C4-2B (cell line): Measurements from ENCODE around the gene CMPK1.
"Not testable (repeated sequence)": the region's sequence is repeated elsewhere in the genome, so short reads cannot be mapped to it uniquely, and the experiment has no call there.

Source experiments
- H3K27ac ChIP-seq: fragments of 450-650 bp; 2 replicates; pipeline ENCODE4 v1.5.1; 2017
- ZFX ChIP-seq: fragments of 450-650 bp; IDR thresholded peaks from 2 replicates; pipeline ENCODE4 v1.6.1; 2017
- TF ChIP-seq, protein P1 (sequence below): fragments of 450-650 bp; conservative IDR thresholded peaks from 2 replicates; pipeline ENCODE4 v1.5.1; 2017; ENCODE audit warnings: mild to moderate bottlenecking

The CMPK1 gene, protein sequence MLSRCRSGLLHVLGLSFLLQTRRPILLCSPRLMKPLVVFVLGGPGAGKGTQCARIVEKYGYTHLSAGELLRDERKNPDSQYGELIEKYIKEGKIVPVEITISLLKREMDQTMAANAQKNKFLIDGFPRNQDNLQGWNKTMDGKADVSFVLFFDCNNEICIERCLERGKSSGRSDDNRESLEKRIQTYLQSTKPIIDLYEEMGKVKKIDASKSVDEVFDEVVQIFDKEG

DNA sequence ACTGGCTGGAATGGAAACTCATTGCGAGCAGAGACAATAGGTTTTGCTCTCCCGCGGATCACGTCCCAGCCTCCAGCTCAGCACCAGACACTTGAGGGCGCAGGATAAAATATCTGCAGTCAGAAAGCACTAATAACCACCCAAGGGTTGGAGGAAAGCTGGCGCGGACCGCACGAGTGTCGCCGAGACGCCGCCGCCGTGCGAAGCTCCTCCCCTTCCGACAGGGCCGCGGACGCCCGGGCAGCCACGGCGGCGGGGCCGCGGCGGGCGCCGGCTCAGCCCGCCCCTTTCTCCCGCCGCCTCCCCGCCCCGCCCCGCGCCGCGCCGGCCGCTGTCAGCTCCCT is at the start of gene CMPK1:
Gene CMPK1, plus strand, starts transcription at position 213 of the 344 bp plus-strand sequence. CDS start 156 bp downstream, outside the sequence.
- TF ChIP-seq, protein P1, sequence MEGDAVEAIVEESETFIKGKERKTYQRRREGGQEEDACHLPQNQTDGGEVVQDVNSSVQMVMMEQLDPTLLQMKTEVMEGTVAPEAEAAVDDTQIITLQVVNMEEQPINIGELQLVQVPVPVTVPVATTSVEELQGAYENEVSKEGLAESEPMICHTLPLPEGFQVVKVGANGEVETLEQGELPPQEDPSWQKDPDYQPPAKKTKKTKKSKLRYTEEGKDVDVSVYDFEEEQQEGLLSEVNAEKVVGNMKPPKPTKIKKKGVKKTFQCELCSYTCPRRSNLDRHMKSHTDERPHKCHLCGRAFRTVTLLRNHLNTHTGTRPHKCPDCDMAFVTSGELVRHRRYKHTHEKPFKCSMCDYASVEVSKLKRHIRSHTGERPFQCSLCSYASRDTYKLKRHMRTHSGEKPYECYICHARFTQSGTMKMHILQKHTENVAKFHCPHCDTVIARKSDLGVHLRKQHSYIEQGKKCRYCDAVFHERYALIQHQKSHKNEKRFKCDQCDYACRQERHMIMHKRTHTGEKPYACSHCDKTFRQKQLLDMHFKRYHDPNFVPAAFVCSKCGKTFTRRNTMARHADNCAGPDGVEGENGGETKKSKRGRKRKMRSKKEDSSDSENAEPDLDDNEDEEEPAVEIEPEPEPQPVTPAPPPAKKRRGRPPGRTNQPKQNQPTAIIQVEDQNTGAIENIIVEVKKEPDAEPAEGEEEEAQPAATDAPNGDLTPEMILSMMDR = peak; percentile 18
- TF ChIP-seq ZFX = no peak
- H3K27ac ChIP-seq = peak within 1 kb of the TSS; percentile 94

DNA sequence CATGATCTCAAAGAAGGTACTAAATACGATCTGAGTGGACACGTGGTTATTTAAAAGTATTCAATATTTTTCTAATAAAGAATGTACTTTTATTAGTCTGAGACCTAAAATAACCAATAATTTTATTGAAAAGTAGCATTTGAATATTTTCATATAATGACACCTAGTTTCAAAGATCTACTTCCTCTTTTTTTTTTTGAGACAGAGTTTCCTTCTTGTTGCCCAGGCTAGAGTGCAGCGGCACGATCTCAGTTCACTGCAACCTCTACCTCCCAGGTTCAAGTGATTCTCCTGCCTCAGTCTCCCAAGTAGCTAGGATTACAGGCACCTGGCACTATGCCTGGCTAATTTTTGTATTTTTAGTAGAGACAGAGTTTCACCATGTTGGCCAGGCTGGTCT is 45.5 kb upstream of the CMPK1 start:
- not testable (repeated sequence) for H3K27ac ChIP-seq

DNA sequence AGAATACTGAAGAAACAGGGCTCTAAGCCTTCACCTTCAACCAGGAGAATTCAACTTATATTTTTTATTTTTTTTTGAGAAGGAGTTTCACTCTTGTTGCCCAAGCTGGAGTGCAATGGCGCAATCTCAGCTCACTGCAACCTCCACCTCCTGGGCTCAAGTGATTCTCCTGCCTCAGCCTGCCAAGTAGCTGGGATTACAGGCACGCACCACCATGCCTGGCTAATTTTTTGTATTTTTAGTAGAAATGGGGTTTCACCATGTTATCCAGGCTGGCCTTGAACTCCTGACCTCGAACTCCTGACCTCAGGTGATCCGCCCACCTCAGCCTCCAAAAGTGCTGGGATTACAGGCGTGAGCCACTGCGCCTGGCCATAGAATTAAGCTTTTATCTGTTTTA is 38.7 kb upstream of the CMPK1 start:
- not testable (repeated sequence) for H3K27ac ChIP-seq

DNA sequence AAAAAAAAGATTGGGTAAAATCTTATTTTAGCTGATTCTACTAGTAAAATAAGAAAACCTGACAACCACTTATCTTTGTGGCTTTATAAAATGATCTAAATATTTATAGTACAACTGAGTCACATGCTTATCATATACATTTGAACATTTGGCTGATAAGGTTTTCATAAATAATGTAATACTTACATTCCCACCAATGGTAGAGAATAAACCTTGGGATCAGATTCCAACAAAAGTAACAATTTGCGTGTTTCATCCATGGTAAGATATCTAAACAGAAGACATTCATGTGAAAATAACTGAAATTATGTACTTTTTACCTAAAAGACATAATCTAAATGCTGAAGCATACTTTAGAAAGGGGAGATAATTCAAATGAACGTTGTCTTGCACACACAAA is 38.0 kb upstream of the CMPK1 start:
- TF ChIP-seq ZFX = no peak
- TF ChIP-seq, protein P1 = no peak
- no peak overlapping the region for H3K27ac ChIP-seq

DNA sequence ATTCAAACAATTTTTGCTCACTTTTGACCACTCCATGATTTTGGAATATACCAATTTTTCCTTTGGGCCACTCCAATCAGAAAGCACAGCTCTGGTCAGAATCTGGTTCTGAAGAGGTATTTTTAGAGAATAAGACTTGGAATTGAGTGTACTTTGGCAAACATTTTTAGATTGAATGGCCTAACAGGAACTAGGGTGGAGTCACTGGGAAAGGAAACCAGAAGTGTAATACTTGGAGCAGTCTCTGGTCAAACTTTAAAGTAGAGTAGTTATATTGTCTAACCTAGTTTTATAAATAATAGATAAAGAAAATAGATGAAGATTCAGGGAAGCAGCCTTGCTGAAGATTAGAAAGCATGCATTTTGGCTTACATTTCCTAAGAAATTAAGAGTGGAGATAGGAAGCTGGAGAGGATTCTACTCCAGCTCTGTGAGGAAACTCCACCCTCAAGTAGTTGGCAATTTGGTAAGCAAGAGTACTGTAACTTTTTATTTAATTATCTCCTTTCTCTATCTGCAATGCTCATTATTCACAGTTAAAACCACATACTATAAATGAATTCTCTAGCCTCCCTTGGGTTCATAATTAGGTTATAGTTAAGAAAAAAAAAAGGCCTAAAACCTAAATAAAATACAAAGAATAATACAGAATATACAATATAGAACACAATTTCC is 35.4 kb upstream of the CMPK1 start:
- TF ChIP-seq, protein P1 = no peak
- TF ChIP-seq ZFX = no peak
- H3K27ac ChIP-seq = no peak overlapping the region

DNA sequence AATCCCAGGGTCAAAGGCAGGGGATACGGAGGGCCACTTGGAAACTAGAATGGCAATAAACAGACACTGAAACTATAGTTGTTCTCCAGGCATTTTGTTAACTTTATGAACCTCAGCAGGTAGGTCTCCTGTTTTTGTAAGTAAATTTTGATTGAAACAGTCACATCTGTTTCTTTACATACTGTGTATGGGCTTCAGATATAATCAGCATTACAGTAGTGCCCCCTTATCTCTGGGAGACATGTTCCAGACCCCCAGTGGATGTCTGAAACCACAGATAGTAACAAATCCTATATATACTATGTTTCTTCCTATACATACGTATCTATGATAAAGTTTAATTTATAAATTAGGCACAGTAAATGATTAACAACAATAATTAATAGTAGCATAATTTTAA is 31.1 kb upstream of the CMPK1 start:
- TF ChIP-seq, protein P1 = no peak
- no peak for TF ChIP-seq ZFX

DNA sequence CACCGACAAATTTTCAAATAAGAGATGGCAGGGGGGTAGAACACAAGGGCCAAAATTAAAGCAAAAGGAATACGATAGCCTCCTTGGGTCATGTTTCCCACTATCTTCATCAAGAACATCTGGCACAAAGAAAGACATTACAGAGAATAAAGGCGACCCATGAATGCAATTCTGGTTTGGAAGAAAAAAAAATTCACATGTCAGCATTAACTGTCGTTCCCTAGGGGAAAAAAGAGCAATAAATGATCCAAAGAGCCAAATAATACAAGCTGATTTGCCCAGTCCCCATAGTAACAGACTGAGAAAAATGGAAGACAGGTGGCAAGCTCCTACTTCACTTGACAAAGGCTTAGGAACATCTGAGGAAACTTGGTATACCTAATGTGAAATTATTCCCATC is 24.2 kb upstream of the CMPK1 start:
- no peak overlapping the region for H3K27ac ChIP-seq
- no peak for TF ChIP-seq ZFX
- TF ChIP-seq, protein P1 = no peak

More for the DNA sequence above, 31.1 kb upstream of the CMPK1 start:
- H3K27ac ChIP-seq = no peak overlapping the region

DNA sequence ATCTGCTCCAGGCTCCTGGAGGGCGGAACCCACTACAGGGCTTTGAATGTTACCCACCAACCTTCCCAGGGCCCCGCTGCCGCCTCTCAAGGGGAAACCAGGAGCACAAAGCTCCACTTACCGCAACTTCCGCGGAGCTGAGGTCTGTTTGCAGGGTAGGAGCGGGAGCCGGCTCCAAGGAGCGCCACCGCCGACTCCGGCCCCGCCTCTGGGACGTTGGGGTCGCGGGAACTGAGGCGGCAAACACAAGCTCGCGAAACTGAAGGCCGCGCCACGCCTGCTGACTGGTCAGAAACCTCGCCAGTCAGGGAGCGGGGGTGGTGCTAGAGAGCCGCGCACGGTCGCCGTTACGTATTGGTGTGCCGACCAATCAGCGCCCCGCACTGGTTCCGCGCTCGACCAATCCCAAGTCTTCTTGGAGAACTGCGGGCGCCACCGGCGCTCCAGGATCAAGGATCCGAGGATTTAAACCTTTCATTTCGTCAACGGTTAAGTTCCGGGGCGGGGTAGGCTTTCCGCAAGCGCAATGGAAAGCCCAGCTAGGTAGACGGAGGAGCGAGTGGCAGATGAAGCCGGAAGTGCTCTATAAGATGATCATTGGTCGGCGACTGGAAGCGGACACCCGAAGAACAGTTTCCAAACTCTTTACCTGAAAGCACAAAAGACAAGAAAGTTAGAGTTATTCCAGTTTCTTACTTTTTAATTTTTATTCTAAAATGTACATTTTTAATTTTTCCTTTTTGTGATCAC is 19.5 kb upstream of the CMPK1 start, which contains the start of gene STIL:
Gene STIL, minus strand, starts transcription at position 233 of the 750 bp plus-strand sequence. CDS start 3,828 bp downstream, outside the sequence.
- peak within 1 kb of the TSS; percentile 92 for H3K27ac ChIP-seq
- TF ChIP-seq ZFX = no peak
- TF ChIP-seq, protein P1 = no peak
